Stimulated activated CD4-positive, alpha-beta T cell treated with anti-CD3 and anti-CD28 coated beads, TNF-alpha, amount 100 ng/mL, for 48 hours (primary cell): Measurements from ENCODE around the gene TANGO2.
A peak's percentile ranks its signal among the peaks of the same experiment; 100 is the strongest.
"Not testable (repeated sequence)": the region's sequence is repeated elsewhere in the genome, so short reads cannot be mapped to it uniquely, and the experiment has no call there.

ENCODE experiments used
- DNase-seq, 3 donors: peaks; one replicate each; pipeline ENCODE4 v3.0.0-alpha.2; 2020; ENCODE audit warnings: low read depth in 3 of 3

TANGO2 gene

GRCh38 chr22:20063271-20064139, 42.6 kb downstream of the TANGO2 start:
- no peak for DNase-seq

DNA sequence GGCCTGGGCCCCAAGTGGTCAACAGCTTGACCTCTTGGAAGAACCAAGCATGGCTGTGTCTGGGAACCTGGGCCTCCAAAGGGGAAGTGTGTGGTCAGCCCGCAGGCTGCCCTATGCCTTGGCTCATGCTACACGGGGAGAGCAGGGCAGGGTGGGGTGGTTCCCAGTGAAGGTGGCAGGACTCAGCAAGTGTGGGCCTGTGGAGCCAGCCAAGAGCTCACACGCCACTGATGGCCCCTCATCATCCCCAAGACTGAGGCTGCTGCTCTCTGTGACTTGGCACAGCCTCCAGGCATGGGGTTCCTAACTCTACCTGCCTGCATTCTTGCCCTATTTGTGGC, 43.2 kb downstream of the TANGO2 start:
- no peak for DNase-seq

DNA sequence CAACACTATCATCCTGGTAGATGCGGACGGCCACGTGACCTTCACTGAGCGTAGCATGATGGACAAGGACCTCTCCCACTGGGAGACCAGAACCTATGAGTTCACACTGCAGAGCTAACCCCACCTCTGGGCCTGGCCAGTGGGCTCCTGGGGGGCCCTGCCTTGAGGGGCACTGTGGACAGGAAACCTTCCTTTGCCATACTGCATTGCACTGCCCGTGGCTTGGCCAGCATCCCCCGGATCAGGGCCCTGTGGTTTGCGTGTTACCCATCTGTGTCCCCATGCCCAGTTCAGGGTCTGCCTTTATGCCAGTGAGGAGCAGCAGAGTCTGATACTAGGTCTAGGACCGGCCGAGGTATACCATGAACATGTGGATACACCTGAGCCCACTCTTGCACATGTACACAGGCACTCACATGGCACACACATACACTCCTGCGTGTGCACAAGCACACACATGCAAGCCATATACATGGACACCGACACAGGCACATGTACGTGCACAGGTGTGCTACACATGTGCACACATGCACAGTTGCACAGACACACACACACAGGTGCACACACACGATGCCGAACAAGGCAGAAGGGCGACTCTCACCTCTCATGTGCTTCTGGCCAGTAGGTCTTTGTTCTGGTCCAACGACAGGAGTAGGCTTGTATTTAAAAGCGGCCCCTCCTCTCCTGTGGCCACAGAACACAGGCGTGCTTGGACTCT, 43.8 kb downstream of the TANGO2 start:
- no peak for DNase-seq

DNA sequence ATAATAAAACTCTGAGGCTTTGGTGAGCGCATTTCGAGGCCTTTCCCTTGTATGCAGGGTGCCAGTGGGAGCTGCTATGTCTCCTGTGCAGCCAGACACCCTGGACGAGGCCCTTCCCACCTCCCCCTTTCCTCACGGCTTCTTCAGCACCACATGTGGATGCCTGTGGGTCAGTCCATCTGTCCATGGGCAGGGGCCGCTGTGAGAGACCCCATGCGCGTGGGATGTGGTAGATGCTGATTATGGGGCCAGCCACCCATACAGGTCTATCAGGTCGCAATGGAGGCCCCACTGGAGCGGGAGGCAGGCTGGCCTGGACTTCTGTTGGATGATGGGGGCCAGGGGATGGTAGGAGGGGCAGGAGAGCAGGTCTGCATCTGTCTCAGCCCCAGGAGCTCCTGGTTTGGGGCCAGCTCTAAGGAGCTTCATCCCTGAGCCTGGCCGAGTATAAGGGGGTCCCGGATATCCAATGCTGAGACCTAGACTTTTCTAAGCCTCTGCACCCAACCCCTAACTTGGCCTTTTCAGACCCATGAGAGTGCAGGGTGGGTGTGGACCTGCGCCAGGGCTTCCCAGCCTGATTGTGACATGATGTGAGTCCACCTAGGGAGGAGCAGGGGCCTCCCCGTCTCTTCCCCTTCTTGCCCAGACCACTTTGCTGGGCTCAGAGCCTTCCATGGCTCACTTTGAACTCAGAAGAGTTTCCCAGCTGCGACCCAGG, 45.1 kb downstream of the TANGO2 start:
- DNase-seq: no peak

DNA sequence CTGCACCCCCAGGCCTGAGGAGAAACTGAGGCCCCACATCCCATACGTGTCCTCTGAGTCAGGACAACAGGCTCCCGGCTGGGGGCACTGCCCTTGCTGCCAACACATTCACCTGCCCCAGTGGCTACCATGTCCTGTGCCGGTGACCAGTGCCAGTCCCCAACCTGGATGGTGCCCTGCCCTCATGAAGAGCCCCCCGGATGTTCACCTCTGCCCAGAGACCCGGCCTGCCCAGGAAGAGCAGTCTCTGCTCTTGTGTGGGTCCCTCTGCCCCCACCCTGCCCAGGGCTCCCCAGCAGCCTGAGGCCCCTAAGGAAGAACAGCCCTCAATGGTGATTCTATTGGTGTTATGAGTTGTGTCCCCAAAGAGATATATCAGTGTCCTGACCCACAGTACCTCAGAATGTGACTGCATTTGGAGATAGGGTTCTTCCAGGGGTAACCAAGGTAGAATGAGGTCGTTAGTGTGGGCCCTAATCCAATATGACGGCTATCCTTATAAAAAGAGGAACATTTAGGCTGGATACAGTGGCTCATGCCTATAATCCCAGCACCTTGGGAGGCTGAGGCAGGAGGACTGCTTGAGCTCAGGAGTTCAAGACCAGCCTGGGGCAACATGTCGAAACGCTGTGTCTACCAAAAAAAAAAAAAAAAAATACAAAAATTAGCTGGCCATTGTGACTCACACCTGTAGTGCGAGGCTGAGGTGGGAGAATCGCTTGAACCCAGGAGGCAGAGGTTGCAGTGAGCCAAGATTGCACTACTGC, 45.9 kb downstream of the TANGO2 start:
- DNase-seq: no peak

GRCh38 chr22:20067384-20067682, 46.4 kb downstream of the TANGO2 start:
- not testable (repeated sequence) for DNase-seq

DNA sequence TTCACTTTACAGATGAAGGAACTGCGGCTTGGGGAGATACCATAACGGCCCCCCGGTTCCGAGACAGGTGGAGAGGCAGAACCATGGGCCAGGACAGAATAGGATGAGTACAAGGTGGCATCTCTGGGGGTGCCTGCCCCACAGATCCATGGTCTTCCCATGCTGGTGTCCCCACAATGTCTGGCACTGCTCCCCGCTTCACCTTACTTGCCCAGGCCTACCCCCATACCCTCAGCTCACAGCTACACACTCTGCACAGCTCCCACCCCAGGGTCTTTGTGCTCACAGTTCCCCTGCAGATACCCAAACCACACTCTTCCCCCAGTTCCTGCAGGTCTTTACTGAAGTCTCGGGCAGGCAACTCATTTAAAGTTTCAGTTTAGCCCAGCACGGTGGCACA, 47.7 kb downstream of the TANGO2 start:
- no peak for DNase-seq

DNA sequence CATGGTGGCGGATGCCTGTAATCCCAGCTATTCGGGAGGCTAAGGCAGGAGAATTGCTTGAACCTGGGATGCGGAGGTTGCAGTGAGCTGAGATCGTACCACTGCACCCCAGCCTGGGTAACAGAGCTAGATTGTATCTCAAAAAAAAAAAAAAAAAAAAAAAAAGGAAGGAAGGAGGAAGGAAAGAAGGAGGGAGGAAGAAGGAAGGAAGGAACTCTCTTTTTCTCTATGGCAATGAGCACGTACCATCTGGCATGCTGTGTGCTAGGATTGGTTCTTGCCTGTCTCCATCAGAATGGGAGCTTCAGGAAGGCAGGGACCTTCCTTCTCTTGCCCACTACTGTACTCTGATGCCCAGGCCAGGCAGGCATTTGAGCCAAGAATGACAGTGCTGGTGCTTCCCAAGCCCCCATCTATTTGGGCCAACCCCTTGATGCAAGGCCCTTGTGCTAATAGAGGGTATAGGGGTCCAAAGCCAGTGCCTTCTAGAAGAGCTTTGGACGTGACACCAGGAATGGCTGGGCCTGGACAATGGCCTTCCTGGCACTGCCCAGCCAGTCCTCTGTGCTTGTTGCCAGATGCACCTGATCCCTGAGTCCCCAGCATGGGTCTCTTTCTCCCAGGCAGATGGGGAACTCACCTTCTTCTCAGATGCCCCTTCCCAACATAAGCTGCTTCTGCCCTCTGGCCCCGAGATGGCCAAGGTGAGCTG, 48.6 kb downstream of the TANGO2 start:
- DNase-seq: no peak

DNA sequence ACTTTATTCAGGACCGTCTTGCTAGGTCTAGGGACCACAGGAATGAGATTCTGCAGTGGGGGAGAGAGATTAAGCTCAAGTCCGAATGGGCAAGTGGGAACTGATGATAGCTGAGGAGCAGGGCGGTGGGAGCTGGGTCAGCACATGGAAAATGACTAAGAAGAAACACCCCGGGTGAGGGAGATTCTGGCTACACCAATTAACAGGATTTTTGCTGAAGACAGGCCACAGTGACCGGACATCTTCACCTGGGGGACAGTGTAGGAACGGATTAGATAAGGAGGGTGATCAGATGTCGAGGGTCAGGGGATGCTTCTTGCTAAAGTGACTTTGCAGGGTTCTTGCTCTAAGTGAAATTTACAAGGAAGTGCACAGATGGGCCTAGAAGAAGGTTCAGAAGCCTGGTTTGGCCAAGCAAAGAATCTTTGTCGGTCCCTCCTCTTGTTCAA, 50.6 kb downstream of the TANGO2 start:
- no peak for DNase-seq

DNA sequence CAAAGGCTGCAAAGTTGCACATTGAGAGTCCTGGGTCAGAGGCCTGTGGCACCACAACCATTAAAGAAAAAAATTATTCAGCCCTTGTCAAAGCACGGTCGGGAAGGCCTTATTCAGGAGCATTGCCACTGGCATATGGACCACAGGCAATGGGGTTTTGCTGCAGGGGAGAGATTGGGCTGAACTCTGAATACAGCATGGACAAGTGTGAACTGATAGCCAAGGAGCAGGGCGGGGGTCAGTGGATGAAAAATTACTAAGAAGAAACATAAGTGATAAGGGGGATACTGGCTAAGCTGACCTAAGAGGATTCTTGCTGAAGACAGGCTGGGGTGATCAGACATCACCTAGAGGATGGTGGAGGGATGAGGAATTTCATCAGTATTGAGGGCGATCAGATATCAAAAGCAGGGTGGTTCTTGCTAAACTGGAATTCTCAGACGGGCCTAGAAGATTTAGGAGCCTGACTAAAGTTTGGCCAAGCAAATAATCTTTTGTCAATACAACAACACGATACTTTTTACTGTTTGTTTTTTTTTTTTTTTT, 55.8 kb downstream of the TANGO2 start:
- DNase-seq: no peak

- peak; percentile 24 to 48 (median 37) for DNase-seq
Observed at GRCh38 chr22:20079745-20080444, 59.0 kb downstream of the TANGO2 start, which contains the start of gene DGCR8. TSS of gene DGCR8 (plus strand) at chr22:20080241. CDS start at chr22:20085964, 5,723 bp downstream.

GRCh38 chr22:20080445-20080775, 59.5 kb downstream of the TANGO2 start:
- DNase-seq: peak; percentile 29 to 68 (median 44)

DNA sequence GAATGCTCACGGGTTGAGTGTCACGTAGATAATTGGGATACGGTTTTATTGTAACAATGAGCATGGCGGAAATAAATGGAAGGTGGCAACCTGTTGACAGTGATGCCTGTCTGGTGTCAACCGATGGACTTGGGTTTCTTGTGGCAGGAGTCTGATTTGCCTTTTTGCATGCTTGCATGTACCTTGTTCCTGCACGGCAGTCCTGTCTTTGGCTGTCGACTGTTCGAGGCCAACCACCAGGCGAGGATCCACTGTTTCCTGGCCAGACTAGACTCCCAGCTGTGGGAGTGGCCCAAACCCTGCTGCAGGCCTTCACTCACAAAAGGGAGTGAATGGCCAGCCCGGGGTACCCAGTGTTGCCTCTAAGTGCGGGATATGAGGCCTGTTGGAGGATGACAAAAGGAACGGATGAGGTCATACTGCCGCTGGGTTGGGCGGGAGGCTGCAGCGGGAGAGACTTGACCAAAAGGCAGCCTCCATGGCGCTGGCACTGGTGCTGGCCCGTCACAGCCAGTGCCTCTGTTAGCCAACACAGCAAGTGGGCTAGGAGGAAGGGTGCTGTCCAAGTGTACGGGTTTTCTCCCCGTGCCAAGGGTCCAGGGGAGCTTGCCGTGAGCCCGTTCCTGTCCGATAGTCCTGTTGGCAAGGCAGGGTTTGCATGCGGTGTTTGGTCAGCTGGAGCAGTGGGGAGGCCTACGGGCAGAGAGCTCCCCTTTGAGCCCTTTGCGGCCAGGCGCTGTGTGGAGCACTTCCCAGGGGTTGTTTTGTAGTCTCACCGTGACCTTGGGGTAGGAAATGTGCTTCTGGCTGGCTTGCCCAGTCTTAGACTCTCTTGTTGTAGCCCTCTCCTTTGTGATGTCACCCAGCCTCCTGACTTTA, 60.1 kb downstream of the TANGO2 start:
- no peak for DNase-seq

GRCh38 chr22:20083157-20083890, 62.4 kb downstream of the TANGO2 start:
- DNase-seq: no peak

GRCh38 chr22:20083891-20084546, 63.1 kb downstream of the TANGO2 start:
- no peak for DNase-seq

DNA sequence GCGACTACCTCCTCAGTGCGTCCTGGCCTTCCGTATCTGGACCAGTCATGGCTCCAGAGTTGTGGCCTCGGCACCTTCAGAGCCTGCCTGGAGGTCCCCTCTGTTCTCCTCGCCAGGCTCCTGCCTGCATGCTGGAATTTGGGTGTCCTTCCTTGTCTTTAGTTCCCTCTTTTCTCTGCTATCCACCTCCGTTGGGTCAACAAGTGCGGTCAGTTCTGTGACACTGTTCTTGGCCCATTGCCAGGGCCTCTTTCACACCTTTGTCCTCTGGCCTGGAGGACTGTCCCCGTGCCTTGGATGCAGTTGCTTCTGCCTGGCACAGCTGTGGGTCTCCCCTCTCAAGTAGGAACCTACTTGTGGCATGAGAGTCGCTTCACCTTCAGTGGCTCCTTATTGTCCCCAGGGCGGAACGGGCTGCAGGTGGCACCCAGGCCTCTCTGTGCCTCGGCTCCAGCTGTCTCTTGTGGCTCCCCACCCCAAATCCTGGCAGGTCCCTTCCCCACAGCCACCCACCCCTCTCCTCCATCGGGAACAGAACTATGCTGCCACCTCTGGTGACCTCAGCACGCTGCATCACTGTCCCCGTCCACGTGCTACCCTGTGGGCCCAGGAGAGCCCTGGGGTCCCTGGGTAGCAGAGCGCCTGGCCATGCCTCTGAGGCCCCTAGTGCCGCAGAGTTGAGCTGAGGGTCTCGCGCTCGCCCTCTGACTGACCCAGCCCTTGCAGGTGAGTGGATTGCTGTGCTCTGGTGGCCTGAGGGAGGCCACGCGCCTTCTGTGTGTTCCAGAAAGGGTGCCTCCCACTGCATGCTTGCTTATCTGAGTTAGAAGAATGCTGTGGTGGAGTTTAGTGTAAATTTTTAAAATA, 63.9 kb downstream of the TANGO2 start:
- no peak for DNase-seq

GRCh38 chr22:20085651-20086050, 64.7 kb downstream of the TANGO2 start:
- no peak for DNase-seq
